GM19099 (cell line): ENCODE results near the gene CASQ1.

Experiments
- POLR2A ChIP-seq: IDR thresholded peaks from 3 replicates; pipeline ENCODE4 v1.6.1; 2011; ENCODE audit warnings: low read depth; ENCODE audit not compliant: insufficient read length; ENCODE audit errors: extremely low read depth

Gene CASQ1

GRCh38 chr1:160163615-160164014 lies 26.8 kb upstream of the CASQ1 start:
- no peak for TF ChIP-seq POLR2A

- TF ChIP-seq POLR2A: no peak
Measured at GRCh38 chr1:160164121-160164520, 26.3 kb upstream of the CASQ1 start.

GRCh38 chr1:160166166-160166868 lies 24.1 kb upstream of the CASQ1 start:
- TF ChIP-seq POLR2A: no peak

GRCh38 chr1:160167056-160167455 lies 23.3 kb upstream of the CASQ1 start:
- no peak for TF ChIP-seq POLR2A

- no peak for TF ChIP-seq POLR2A
Measured at GRCh38 chr1:160167580-160167979, 22.8 kb upstream of the CASQ1 start.

GRCh38 chr1:160168016-160168415 lies 22.4 kb upstream of the CASQ1 start:
- TF ChIP-seq POLR2A: no peak

- TF ChIP-seq POLR2A: no peak
Measured at GRCh38 chr1:160168609-160169369, 21.6 kb upstream of the CASQ1 start.

GRCh38 chr1:160169553-160170399 lies 20.6 kb upstream of the CASQ1 start:
- no peak for TF ChIP-seq POLR2A

GRCh38 chr1:160171354-160171753 lies 19.0 kb upstream of the CASQ1 start:
- no peak for TF ChIP-seq POLR2A

- TF ChIP-seq POLR2A: no peak
Measured at GRCh38 chr1:160171980-160172379, 18.4 kb upstream of the CASQ1 start.

- TF ChIP-seq POLR2A: no peak
Measured at GRCh38 chr1:160177231-160177630, 13.1 kb upstream of the CASQ1 start.

- TF ChIP-seq POLR2A: no peak
Measured at GRCh38 chr1:160177667-160178066, 12.7 kb upstream of the CASQ1 start.

- TF ChIP-seq POLR2A: no peak
Measured at GRCh38 chr1:160178731-160179130, 11.6 kb upstream of the CASQ1 start.

- no peak for TF ChIP-seq POLR2A
Measured at GRCh38 chr1:160179336-160179735, 11.0 kb upstream of the CASQ1 start.

- TF ChIP-seq POLR2A: no peak
Measured at GRCh38 chr1:160186246-160186645, 4.1 kb upstream of the CASQ1 start.
